ENCODE data around the gene ATP13A1. TPM values are rescaled to one million over a fixed set of nuclear protein-coding genes. Genes with fewer than 3 reads are reported as not detected.

Gene ATP13A1
- total RNA-seq, 2 experiments from 2014 or later = 58.3 to 122 TPM

GRCh38 chr19:19624032-19624570, 39.4 kb downstream of the ATP13A1 start:
- Histone ChIP-seq H3K4me3 (ENCODE audit: low read depth, low read length, poor library complexity, severe bottlenecking) (no peak overlapping the region), H3K27ac (ENCODE audit: low read depth, low read length, poor library complexity, severe bottlenecking) (no peak overlapping the region), H2AFZ (ENCODE audit: low read length) (no peak overlapping the region), H3K9me2 (ENCODE audit: insufficient read depth, low read length) (no peaks in the 10 kb centered on the region), H3K4me2 (ENCODE audit: low read length) (no peak overlapping the region), H3K4me1 (ENCODE audit: insufficient read depth, low read length, poor library complexity, severe bottlenecking) (peaks cover 20% of the 10 kb centered on the region), H3K36me3 (ENCODE audit: insufficient read depth, low read length) (no peaks in the 10 kb centered on the region), H4K20me1 (ENCODE audit: insufficient read depth, low read length) (no peaks in the 10 kb centered on the region), H3K9me3 (ENCODE audit: low read length) (no peaks in the 10 kb centered on the region), H3K79me2 (ENCODE audit: insufficient read depth, low read depth, low read length) (no peaks in the 10 kb centered on the region)
- BruUV-seq (replicated peaks) = no TSS peak
- no peak for DNase-seq (ENCODE audit: low spot score)
- POLR2A ChIA-PET = no interaction called here
- TF ChIP-seq EZH2phosphoT487 (IDR thresholded peaks at IDR 0.05; ENCODE audit: borderline replicate concordance, low read depth, low read length) = no peak
- TF ChIP-seq CTCF (conservative IDR thresholded peaks at IDR 0.05; ENCODE audit: low read length) = no peak
- intact Hi-C loops (cut with micrococcal nuclease; ENCODE audit: unreplicated experiment) = no loop called here
- CTCF ChIA-PET (ENCODE audit: unreplicated experiment) = no interaction called here

- no peak overlapping the region for H3K4me2 ChIP-seq (ENCODE audit: low read length)
- H3K36me3 ChIP-seq (ENCODE audit: insufficient read depth, low read length) = no peaks in the 10 kb centered on the region
- H3K79me2 ChIP-seq (ENCODE audit: insufficient read depth, low read depth, low read length) = no peaks in the 10 kb centered on the region
- ChIA-PET CTCF (ENCODE audit: unreplicated experiment) (no interaction called here), POLR2A (no interaction called here)
- H3K9me3 ChIP-seq (ENCODE audit: low read length) = no peaks in the 10 kb centered on the region
- no peak overlapping the region for H3K27ac ChIP-seq (ENCODE audit: low read depth, low read length, poor library complexity, severe bottlenecking)
- intact Hi-C loops (cut with micrococcal nuclease; ENCODE audit: unreplicated experiment) = no loop called here
- no TSS peak for BruUV-seq (replicated peaks)
- no peak overlapping the region for H3K4me3 ChIP-seq (ENCODE audit: low read depth, low read length, poor library complexity, severe bottlenecking)
- TF ChIP-seq CTCF (conservative IDR thresholded peaks at IDR 0.05; ENCODE audit: low read length) (no peak), EZH2phosphoT487 (IDR thresholded peaks at IDR 0.05; ENCODE audit: borderline replicate concordance, low read depth, low read length) (no peak)
- DNase-seq (ENCODE audit: low spot score) = no peak
- no peaks in the 10 kb centered on the region for H3K9me2 ChIP-seq (ENCODE audit: insufficient read depth, low read length)
- H2AFZ ChIP-seq (ENCODE audit: low read length) = no peak overlapping the region
- H3K4me1 ChIP-seq (ENCODE audit: insufficient read depth, low read length, poor library complexity, severe bottlenecking) = peaks cover 19% of the 10 kb centered on the region
- no peaks in the 10 kb centered on the region for H4K20me1 ChIP-seq (ENCODE audit: insufficient read depth, low read length)
These were observed 40.1 kb downstream of the ATP13A1 start for GRCh38 chr19:19623383-19623782.

DNA sequence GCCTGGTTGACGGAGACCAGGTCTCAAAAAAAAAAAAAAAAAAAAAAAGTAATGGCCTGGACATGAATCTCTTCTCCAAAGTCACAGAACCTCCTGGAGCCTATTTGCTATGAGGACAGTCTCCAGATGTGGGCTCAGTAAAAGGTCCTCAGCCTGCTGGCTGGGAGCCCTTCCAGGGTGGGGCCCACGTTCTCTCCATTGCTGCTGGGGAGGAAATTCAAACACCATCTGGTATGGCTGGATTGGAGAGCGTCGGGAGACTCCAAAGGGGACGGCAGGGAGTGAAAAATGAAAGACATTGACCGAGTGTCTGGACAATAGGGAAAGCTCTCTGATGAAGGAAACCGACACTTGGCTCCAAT, 43.6 kb downstream of the ATP13A1 start:
- H3K9me2 ChIP-seq (ENCODE audit: insufficient read depth, low read length) = no peaks in the 10 kb centered on the region
- intact Hi-C loops (cut with micrococcal nuclease; ENCODE audit: unreplicated experiment) = no loop called here
- no peak overlapping the region for H3K27ac ChIP-seq (ENCODE audit: low read depth, low read length, poor library complexity, severe bottlenecking)
- ChIA-PET CTCF (ENCODE audit: unreplicated experiment) (no interaction called here), POLR2A (interaction anchor here (0.6 kb wide), 2 partner anchors 12 to 1401 kb away, joined by 3 to 5 read pairs; no protein-coding TSS in a partner anchor)
- DNase-seq (ENCODE audit: low spot score) = no peak
- H3K9me3 ChIP-seq (ENCODE audit: low read length) = no peaks in the 10 kb centered on the region
- no peak overlapping the region for H3K4me3 ChIP-seq (ENCODE audit: low read depth, low read length, poor library complexity, severe bottlenecking)
- H3K4me2 ChIP-seq (ENCODE audit: low read length) = no peak overlapping the region
- no TSS peak for BruUV-seq (replicated peaks)
- no peak for TF ChIP-seq CTCF (conservative IDR thresholded peaks at IDR 0.05; ENCODE audit: low read length)
- no peak for TF ChIP-seq EZH2phosphoT487 (IDR thresholded peaks at IDR 0.05; ENCODE audit: borderline replicate concordance, low read depth, low read length)
- H3K4me1 ChIP-seq (ENCODE audit: insufficient read depth, low read length, poor library complexity, severe bottlenecking) = peaks cover 16% of the 10 kb centered on the region
- H3K36me3 ChIP-seq (ENCODE audit: insufficient read depth, low read length) = no peaks in the 10 kb centered on the region
- no peaks in the 10 kb centered on the region for H3K79me2 ChIP-seq (ENCODE audit: insufficient read depth, low read depth, low read length)
- no peaks in the 10 kb centered on the region for H4K20me1 ChIP-seq (ENCODE audit: insufficient read depth, low read length)
- no peak overlapping the region for H2AFZ ChIP-seq (ENCODE audit: low read length)
